K562 (cell line): ENCODE results near the gene RNF224. TPM values are rescaled to one million over a fixed set of nuclear protein-coding genes. Genes with fewer than 3 reads are reported as not detected.

Experiments used
- ATF7 ChIP-seq: fragments of 450-650 bp; IDR thresholded peaks from 2 replicates; pipeline ENCODE4 v1.7.1; 2014; ENCODE audit warnings: mild to moderate bottlenecking, moderate library complexity
- BCOR ChIP-seq: fragments of 450-650 bp; IDR thresholded peaks from 2 replicates; pipeline ENCODE4 v1.6.1; 2016
- CSDE1 ChIP-seq, 2 experiments: fragments of 450-650 bp; IDR thresholded peaks; 2 replicates each; pipeline ENCODE4 v1.6.1; 2016; ENCODE audit warnings: mild to moderate bottlenecking in 1 of 2
- ETS1 ChIP-seq: conservative IDR thresholded peaks from 2 replicates; pipeline ENCODE4 v1.6.1; 2011; ENCODE audit warnings: low read depth, mild to moderate bottlenecking, low read length; ENCODE audit not compliant: control insufficient read depth
- KAT7 ChIP-seq: sonication (generic); formaldehyde crosslinking; IDR thresholded peaks from 2 replicates; pipeline ENCODE4 v1.8.0; 2022; ENCODE audit warnings: missing genetic modification reagents, mild to moderate bottlenecking, borderline replicate concordance
- NBN ChIP-seq: fragments of 450-650 bp; IDR thresholded peaks from 2 replicates; pipeline ENCODE4 v1.6.1; 2016; ENCODE audit warnings: low read depth, mild to moderate bottlenecking
- NCOA4 ChIP-seq: fragments of 450-650 bp; IDR thresholded peaks from 2 replicates; pipeline ENCODE4 v1.6.1; 2018; ENCODE audit warnings: mild to moderate bottlenecking; ENCODE audit not compliant: partially characterized antibody
- NFIX ChIP-seq: fragments of 250-450 bp; sonication (Bioruptor Pico); IDR thresholded peaks from 2 replicates; pipeline ENCODE4 v1.4.0; 2020; ENCODE audit warnings: low read depth, mild to moderate bottlenecking, moderate library complexity
- NKRF ChIP-seq: fragments of 450-650 bp; IDR thresholded peaks from 2 replicates; pipeline ENCODE4 v1.6.1; 2016; ENCODE audit warnings: borderline replicate concordance
- PRDM10 ChIP-seq: fragments of 450-650 bp; IDR thresholded peaks from 2 replicates; pipeline ENCODE4 v1.6.1; 2018; ENCODE audit not compliant: partially characterized antibody
- PURB ChIP-seq: sonication (generic); formaldehyde crosslinking; IDR thresholded peaks from 2 replicates; pipeline ENCODE4 v1.9.0; 2021; ENCODE audit warnings: low read depth, mild to moderate bottlenecking, missing genetic modification reagents
- SMAD3 ChIP-seq: fragments of 450-650 bp; formaldehyde crosslinking; conservative IDR thresholded peaks from 2 replicates; pipeline ENCODE4 v1.4.0; 2020; ENCODE audit warnings: mild to moderate bottlenecking
- STAT5B ChIP-seq: fragments of 250-450 bp; sonication (Bioruptor Pico); IDR thresholded peaks from 2 replicates; pipeline ENCODE4 v1.8.0; 2021; ENCODE audit warnings: mild to moderate bottlenecking, inconsistent platforms
- TFAM ChIP-seq: fragments of 250-450 bp; sonication (Bioruptor Pico); conservative IDR thresholded peaks from 2 replicates; pipeline ENCODE4 v1.5.0; 2021; ENCODE audit warnings: mild to moderate bottlenecking, moderate library complexity
- ZBTB7A ChIP-seq: IDR thresholded peaks from 2 replicates; pipeline ENCODE4 v1.6.1; 2011; ENCODE audit warnings: low read depth, mild to moderate bottlenecking, low read length, moderate library complexity, borderline replicate concordance; ENCODE audit not compliant: control insufficient read depth
- ZFX ChIP-seq: sonication (generic); formaldehyde crosslinking; IDR thresholded peaks from 2 replicates; pipeline ENCODE4 v1.8.0; 2022; ENCODE audit warnings: mild to moderate bottlenecking, missing genetic modification reagents, moderate library complexity
- ZNF282 ChIP-seq: sonication (generic); formaldehyde crosslinking; IDR thresholded peaks from 2 replicates; pipeline ENCODE4 v1.8.1; 2023; ENCODE audit warnings: missing genetic modification reagents
- ZNF589 ChIP-seq: fragments of 200-800 bp; sonication (Bioruptor generic); IDR thresholded peaks from 2 replicates; pipeline ENCODE4 v1.6.1; 2016; ENCODE audit warnings: low read depth, missing genetic modification characterization, missing compliant biosample characterization
- ZNF740 ChIP-seq, 3 experiments: fragments of 200-800 bp in 1 of 3; sonication (Bioruptor generic) in 1 of 3; sonication (generic) in 1 of 3; formaldehyde crosslinking in 1 of 3; IDR thresholded peaks; 2 replicates each; pipeline versions ENCODE4 v1.6.1 to v1.8.0; 2016 to 2022; ENCODE audit warnings: mild to moderate bottlenecking in 2 of 3, missing compliant biosample characterization in 2 of 3, missing genetic modification characterization in 2 of 3, missing genetic modification reagents in 1 of 3
- polyA plus RNA-seq, 8 experiments: library from polyadenylated mRNA; depleted of rRNA in 4 of 8; stranded (reverse) in 5 of 8; unstranded in 3 of 8; fragments of >200 nt; fragmentation: Nextera tagmentation in 2 of 8; fragmentation: Illumina TruSeq in 1 of 8; extraction: Ambion mirVana in 2 of 8; extraction: Trizol in 1 of 8; gene quantifications; 2 replicates each; pipeline versions ENCODE4 v1.2.1 to v1.2.3, GENCODE V29; 2011 to 2014; ENCODE audit warnings: inconsistent platforms in 1 of 8, missing spikeins in 1 of 8
- total RNA-seq, 7 experiments: library from RNA; depleted of rRNA in 6 of 7; stranded (reverse); fragments of >200 nt in 6 of 7; fragmentation: Illumina TruSeq in 2 of 7; extraction: Trizol in 2 of 7; gene quantifications; 2 replicates each; pipeline versions ENCODE4 v1.2.1 to v1.2.3, GENCODE V29; 2011 to 2021; ENCODE audit warnings: low replicate concordance in 1 of 7

RNF224 gene
- total and polyA plus RNA-seq, 9 of the 15 experiments (the other 6 are each of a cell fraction or from before 2014, with no cell fraction given) = not detected

GRCh38 chr9:137240318-137240840 lies 13.1 kb downstream of the RNF224 start (continued):
- TF ChIP-seq PRDM10 (peak; percentile 33), NBN (no peak), NFIX (CRISPR knock-in tag) (0 out of 2 replicates have a peak, but pooled peaks have one; percentile 23), STAT5B (CRISPR knock-in tag) (no peak), KAT7 (CRISPR knock-in tag) (peak; percentile 90; the same call in 1 of the 2 replicates), NKRF (peak; percentile 91), ETS1 (peak; percentile 76), ZFX (CRISPR knock-in tag) (peak; percentile 95), PURB (CRISPR knock-in tag) (no peak), CSDE1 (IDR thresholded peaks at IDR 0.05) (no peak), ZNF740 (CRISPR knock-in tag; IDR thresholded peaks at IDR 0.05) (peak; percentile 43; the same call in 1 of the 2 replicates), ZNF740 (tag; IDR thresholded peaks at IDR 0.05) (no peak), BCOR (peak; percentile 71), ZNF589 (CRISPR knock-in tag) (peak; percentile 84), ZBTB7A (peak; percentile 97), ATF7 (peak; percentile 71; the same call in 1 of the 2 replicates), TFAM (CRISPR knock-in tag) (no peak), NCOA4 (no peak), SMAD3 (CRISPR knock-in tag) (0 out of 2 replicates have a peak, but pooled peaks have one; percentile 33), ZNF282 (CRISPR knock-in tag) (0 out of 2 replicates have a peak, but pooled peaks have one; percentile 72)
